Stimulated activated CD4-positive, alpha-beta T cell treated with anti-CD3 and anti-CD28 coated beads, Interleukin-4, amount 100 ng/mL, for 24 hours (primary cell): Measurements from ENCODE around the gene KLRF1.

Experiments
- DNase-seq: peaks from one replicate; pipeline ENCODE4 v3.0.0-alpha.2; 2020

KLRF1 gene

GRCh38 chr12:9809866-9810265, 17.4 kb upstream of the KLRF1 start:
- no peak for DNase-seq

GRCh38 chr12:9810671-9811070, 16.6 kb upstream of the KLRF1 start:
- no peak for DNase-seq

- no peak for DNase-seq
These were observed 15.7 kb upstream of the KLRF1 start for GRCh38 chr12:9811621-9812020.

GRCh38 chr12:9813821-9814798, 13.2 kb upstream of the KLRF1 start:
- DNase-seq, result peak; percentile 93

- DNase-seq, result no peak
These were observed 6.9 kb upstream of the KLRF1 start for GRCh38 chr12:9820281-9820930.

GRCh38 chr12:9829483-9829882, 2.2 kb downstream of the KLRF1 start:
- DNase-seq, result no peak

- DNase-seq, result no peak
These were observed 2.7 kb downstream of the KLRF1 start for GRCh38 chr12:9829982-9830381.

- DNase-seq, result no peak
These were observed 4.4 kb downstream of the KLRF1 start for GRCh38 chr12:9831720-9832119.

GRCh38 chr12:9843407-9843806, 16.1 kb downstream of the KLRF1 start:
- no peak for DNase-seq

- no peak for DNase-seq
These were observed 21.6 kb downstream of the KLRF1 start for GRCh38 chr12:9848899-9849298.

- DNase-seq, result no peak
These were observed 23.8 kb downstream of the KLRF1 start for GRCh38 chr12:9851050-9851449.

- DNase-seq, result no peak
These were observed 24.6 kb downstream of the KLRF1 start for GRCh38 chr12:9851927-9852326.

GRCh38 chr12:9856151-9856550, 28.9 kb downstream of the KLRF1 start:
- DNase-seq, result no peak

GRCh38 chr12:9856894-9857293, 29.6 kb downstream of the KLRF1 start:
- DNase-seq, result no peak

- DNase-seq, result no peak
These were observed 30.9 kb downstream of the KLRF1 start for GRCh38 chr12:9858135-9858534.

- DNase-seq, result no peak
These were observed 37.8 kb downstream of the KLRF1 start for GRCh38 chr12:9864913-9865675.

GRCh38 chr12:9866860-9867269, 39.6 kb downstream of the KLRF1 start:
- DNase-seq, result no peak

- DNase-seq, result no peak
These were observed 40.2 kb downstream of the KLRF1 start for GRCh38 chr12:9867531-9867930.

GRCh38 chr12:9868311-9868801, 41.1 kb downstream of the KLRF1 start:
- no peak for DNase-seq

- DNase-seq, result no peak
These were observed 41.6 kb downstream of the KLRF1 start for GRCh38 chr12:9868951-9869306.

GRCh38 chr12:9869307-9870161, 42.3 kb downstream of the KLRF1 start, which contains the start of gene CLEC2B:
CLEC2B (minus strand) TSS chr12:9869354.
- peak; percentile 33 for DNase-seq

GRCh38 chr12:9870286-9870866, 43.1 kb downstream of the KLRF1 start:
- no peak for DNase-seq
